ENCODE data around the gene TPSB2.

DNA sequence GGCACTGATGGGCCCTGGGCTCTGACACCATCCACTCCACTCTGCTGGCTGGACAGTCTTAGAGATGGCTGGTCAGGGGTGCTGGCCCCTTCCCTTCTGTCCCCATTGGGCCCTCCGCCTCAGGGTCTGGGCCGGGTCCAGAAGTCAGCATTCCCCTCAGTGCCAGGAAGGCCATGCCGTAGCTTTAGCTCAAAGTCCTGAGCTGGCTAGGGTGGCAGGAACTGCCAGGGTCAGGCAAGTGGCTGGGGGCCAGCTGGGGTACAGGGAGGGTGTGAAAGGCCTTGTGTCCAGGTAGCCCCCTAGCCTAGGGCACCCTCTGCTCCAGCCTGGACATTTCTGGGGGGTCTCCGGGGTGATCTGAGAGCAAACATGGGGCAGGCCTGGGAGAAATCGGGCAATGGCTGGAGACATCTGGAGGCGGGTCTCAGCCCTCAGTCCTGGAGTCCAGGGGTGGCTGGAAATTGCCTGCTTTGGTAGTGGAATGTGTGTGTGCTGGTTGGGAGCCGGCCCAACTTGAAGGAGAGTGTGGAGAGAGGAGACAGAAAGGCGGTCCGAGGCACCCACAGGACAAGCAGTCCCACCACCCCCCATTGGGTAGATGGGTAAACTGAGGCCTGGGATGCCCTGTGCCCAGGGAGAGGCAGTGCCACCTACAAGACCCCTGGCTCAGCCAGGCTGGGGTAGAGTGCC is 37.5 kb downstream of the TPSB2 start:
- TF ChIP-seq CEBPB (IDR thresholded peaks at IDR 0.05) (no peak), EGR1 (IDR thresholded peaks at IDR 0.05) (no peak), YY1 (IDR thresholded peaks at IDR 0.05; ENCODE audit: low read depth) (no peak), NFIC (IDR thresholded peaks at IDR 0.05) (no peak), RAD21 (IDR thresholded peaks at IDR 0.05; ENCODE audit: low read depth) (no peak), REST (IDR thresholded peaks at IDR 0.05; ENCODE audit: low read depth) (no peak), MAX (IDR thresholded peaks at IDR 0.05) (no peak), EP300 (IDR thresholded peaks at IDR 0.05; ENCODE audit: borderline replicate concordance) (no peak), TCF12 (IDR thresholded peaks at IDR 0.05; ENCODE audit: low read depth) (no peak), FOXM1 (IDR thresholded peaks at IDR 0.05; ENCODE audit: borderline replicate concordance, low read depth) (no peak), TAF1 (IDR thresholded peaks at IDR 0.05; ENCODE audit: low read depth) (no peak), ZBTB7A (IDR thresholded peaks at IDR 0.05; ENCODE audit: low read depth) (no peak)
- TF ChIP-seq, protein P1, sequence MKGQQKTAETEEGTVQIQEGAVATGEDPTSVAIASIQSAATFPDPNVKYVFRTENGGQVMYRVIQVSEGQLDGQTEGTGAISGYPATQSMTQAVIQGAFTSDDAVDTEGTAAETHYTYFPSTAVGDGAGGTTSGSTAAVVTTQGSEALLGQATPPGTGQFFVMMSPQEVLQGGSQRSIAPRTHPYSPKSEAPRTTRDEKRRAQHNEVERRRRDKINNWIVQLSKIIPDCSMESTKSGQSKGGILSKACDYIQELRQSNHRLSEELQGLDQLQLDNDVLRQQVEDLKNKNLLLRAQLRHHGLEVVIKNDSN (IDR thresholded peaks at IDR 0.05), result no peak

Data from Ishikawa (cell line).